HepG2 (cell line): ENCODE data around the gene ARID1A. TPM values are rescaled to one million over a fixed set of nuclear protein-coding genes. Genes with fewer than 3 reads are reported as not detected.

Source experiments
- ATAC-seq: fragments of 200-7000 bp; cut with Tn5 transposase; 3 replicates; pipeline ENCODE4 v1.9.1; 2020; ENCODE audit warnings: mild to moderate bottlenecking, moderate library complexity
- BruUV-seq: library from RNA; stranded (reverse); fragments of 400-500 nt; replicated peaks from 2 replicates; lab custom pipeline; 2021; lab: Mats Ljungman, UMichigan
- CTCF ChIA-PET: fragments of 300-600 bp; formaldehyde crosslinking; extraction: SDS; loops from one replicate; lab custom pipeline; 2021; ENCODE audit warnings: low total read pairs, inconsistent platforms, low intra/inter-chr PET ratio; lab: Yijun Ruan, JAX
- POLR2A ChIA-PET: fragments of 350-600 bp; sonication (Branson Sonifier 250); formaldehyde crosslinking; loops from one replicate; lab custom pipeline; 2020; ENCODE audit warnings: antibody characterized with exemption, inconsistent platforms; lab: Yijun Ruan, JAX
- DNase-seq: peaks from one replicate; pipeline ENCODE4 v3.0.0-alpha.2; 2015; ENCODE audit warnings: low spot score
- FAIRE-seq: peaks from 3 replicates; lab custom pipeline; 2011; peaks lifted over from hg19 to GRCh38; lab: Jason Lieb, UNC
- H2AFZ ChIP-seq: one replicate; pipeline ENCODE4 v1.6.1; 2011; ENCODE audit warnings: low read length, inconsistent platforms
- H3K27ac ChIP-seq: fragments of 300-600 bp; 3 replicates; pipeline ENCODE4 v1.8.0; 2011; ENCODE audit warnings: mixed run types, mild to moderate bottlenecking, mixed read lengths, low read length, inconsistent platforms; ENCODE audit not compliant: insufficient read depth; ENCODE audit errors: extremely low read length
- H3K27me3 ChIP-seq, 2 experiments: fragments of 200-600 bp in 1 of 2; 2 replicates in 1 of 2; 3 replicates in 1 of 2; pipeline versions ENCODE4 v1.6.0 to v1.8.0; 2011; ENCODE audit warnings: low read length in 2 of 2, mild to moderate bottlenecking in 2 of 2, moderate library complexity in 2 of 2, inconsistent platforms in 1 of 2; ENCODE audit not compliant: insufficient read depth in 2 of 2, control insufficient read depth in 1 of 2
- H3K36me3 ChIP-seq, 2 experiments: fragments of 200-600 bp in 1 of 2; replicated peaks in 1 of 2; 2 replicates in 1 of 2; 3 replicates in 1 of 2; pipeline versions ENCODE4 v1.5.1 to v1.8.0; 2011; ENCODE audit warnings: low read length in 2 of 2, inconsistent platforms in 1 of 2; ENCODE audit not compliant: insufficient read depth in 2 of 2, control insufficient read depth in 1 of 2
- H3K4me1 ChIP-seq: 2 replicates; pipeline ENCODE4 v1.5.1; 2012; ENCODE audit warnings: low read length, inconsistent platforms; ENCODE audit not compliant: insufficient read depth
- H3K4me2 ChIP-seq: 2 replicates; pipeline ENCODE4 v1.6.0; 2011; ENCODE audit warnings: low read depth, low read length, inconsistent platforms
- H3K4me3 ChIP-seq, 3 experiments: fragments of 200-600 bp in 1 of 3; sonication (generic), shearing (Covaris generic) in 1 of 3; replicated peaks in 1 of 3; 2 replicates each; pipeline ENCODE4 v1.5.1; 2011 to 2016; ENCODE audit warnings: low read length in 3 of 3, inconsistent platforms in 2 of 3, low read depth in 2 of 3, mild to moderate bottlenecking in 2 of 3, control low read depth in 1 of 3, mixed read lengths in 1 of 3; ENCODE audit not compliant: insufficient read depth in 1 of 3
- H3K79me2 ChIP-seq: one replicate; pipeline ENCODE4 v1.6.1; 2011; ENCODE audit warnings: low read length, inconsistent platforms; ENCODE audit not compliant: insufficient read depth
- H3K9ac ChIP-seq: 2 replicates; pipeline ENCODE4 v1.6.0; 2011; ENCODE audit warnings: mild to moderate bottlenecking, low read depth, low read length, inconsistent platforms; ENCODE audit not compliant: insufficient read depth
- H3K9me3 ChIP-seq: 2 replicates; pipeline ENCODE4 v1.5.1; 2012; ENCODE audit warnings: mild to moderate bottlenecking, low read length
- H4K20me1 ChIP-seq: 2 replicates; pipeline ENCODE4 v1.6.0; 2011; ENCODE audit warnings: inconsistent platforms, mild to moderate bottlenecking, low read length, moderate library complexity; ENCODE audit not compliant: insufficient read depth
- NFE2L2 ChIP-seq: fragments of 150-350 bp; IDR thresholded peaks from 2 replicates; pipeline ENCODE4 v1.6.1; 2014; ENCODE audit warnings: low read length
- RBAK ChIP-seq: sonication (generic); formaldehyde crosslinking; IDR thresholded peaks from 2 replicates; pipeline ENCODE4 v1.5.1; 2020; ENCODE audit warnings: mild to moderate bottlenecking, missing genetic modification reagents
- TEAD2 ChIP-seq: sonication (generic); formaldehyde crosslinking; IDR thresholded peaks from 2 replicates; pipeline ENCODE4 v1.9.0; 2021; ENCODE audit warnings: missing genetic modification reagents
- YEATS2 ChIP-seq: sonication (generic); formaldehyde crosslinking; IDR thresholded peaks from 2 replicates; pipeline ENCODE4 v1.4.0; 2020; ENCODE audit warnings: missing genetic modification reagents, borderline replicate concordance
- ZNF160 ChIP-seq: sonication (generic); formaldehyde crosslinking; IDR thresholded peaks from 2 replicates; pipeline ENCODE4 v1.8.0; 2022; ENCODE audit warnings: mild to moderate bottlenecking, inconsistent platforms, missing genetic modification reagents
- ZNF556 ChIP-seq: sonication (generic); formaldehyde crosslinking; IDR thresholded peaks from 2 replicates; pipeline ENCODE4 v1.4.0; 2020; ENCODE audit warnings: mild to moderate bottlenecking, missing genetic modification reagents, borderline replicate concordance
- ZNF781 ChIP-seq: sonication (generic); formaldehyde crosslinking; IDR thresholded peaks from 2 replicates; pipeline ENCODE4 v1.5.1; 2020; ENCODE audit warnings: borderline replicate concordance, mild to moderate bottlenecking, missing genetic modification reagents; ENCODE audit errors: not compliant biosample characterization
- WGBS: methylation state at CpG from one replicate; pipeline ENCODE4 v1.1.6; 2017; ENCODE audit warnings: low lambda C conversion rate; 5-methylcytosine and 5-hydroxymethylcytosine counted together
- in situ Hi-C: cut with HindIII; loops from 2 replicates; pipeline ENCODE4 v1.10.0; 2017; ENCODE audit warnings: low pct_unique_long_range_greater_than_20kb; ENCODE audit not compliant: extremely low pct_ligation_motif_present
- intact Hi-C: fragments of 100-400 bp; cut with micrococcal nuclease; formaldehyde crosslinking; loops from one replicate; pipeline ENCODE4 v1.10.0; 2022; ENCODE audit not compliant: unreplicated experiment
- polyA plus RNA-seq, 8 experiments: library from polyadenylated mRNA; depleted of rRNA in 3 of 8; stranded (reverse) in 7 of 8; unstranded in 1 of 8; fragments of >200 nt; fragmentation: Illumina TruSeq in 4 of 8; extraction: Trizol in 4 of 8; gene quantifications; 2 replicates each; pipeline versions ENCODE4 v1.2.1 to v1.2.3, GENCODE V29; 2011 to 2016; ENCODE audit warnings: low read depth in 4 of 8, missing spikeins in 1 of 8, mixed read lengths in 1 of 8; ENCODE audit not compliant: insufficient read depth in 1 of 8
- total RNA-seq, 5 experiments: library from RNA; depleted of rRNA; stranded (reverse); fragments of >200 nt; fragmentation: Illumina TruSeq; extraction: Trizol; gene quantifications; 2 replicates each; pipeline ENCODE4 v1.2.3, GENCODE V29; 2016; ENCODE audit warnings: low read depth in 1 of 5

Gene ARID1A
- total and polyA plus RNA-seq, 2 of the 13 experiments (the other 11 are each of a cell fraction or from before 2014, with no cell fraction given), result 11.9 to 15.9 TPM

- in situ Hi-C loops, result no loop called here
- 100% methylated on average over 1 of the region's 1 CpG for WGBS
- intact Hi-C loops, result no loop called here
- Histone ChIP-seq H3K9me3 (no peaks in the 10 kb centered on the region), H3K36me3 (peaks cover 13 to 28% of the 10 kb centered on the region in 2 experiments), H3K9ac (no peak overlapping the region), H2AFZ (no peak overlapping the region), H3K4me2 (no peak overlapping the region), H3K27ac (no peak overlapping the region), H4K20me1 (peaks cover 50% of the 10 kb centered on the region), H3K79me2 (peaks cover 73% of the 10 kb centered on the region), H3K4me1 (peaks cover 53% of the 10 kb centered on the region), H3K27me3 (no peaks in the 10 kb centered on the region), H3K4me3 (no peak overlapping the region)
- ChIA-PET POLR2A (no interaction called here), CTCF (no interaction called here)
- no peak for TF ChIP-seq ZNF160 (CRISPR knock-in tag)
- FAIRE-seq (no peak), DNase-seq (peak; percentile 20), ATAC-seq (no peak)
- BruUV-seq, result no TSS peak
These were observed 31.0 kb downstream of the ARID1A start for GRCh38 chr1:26726784-26727183.

DNA sequence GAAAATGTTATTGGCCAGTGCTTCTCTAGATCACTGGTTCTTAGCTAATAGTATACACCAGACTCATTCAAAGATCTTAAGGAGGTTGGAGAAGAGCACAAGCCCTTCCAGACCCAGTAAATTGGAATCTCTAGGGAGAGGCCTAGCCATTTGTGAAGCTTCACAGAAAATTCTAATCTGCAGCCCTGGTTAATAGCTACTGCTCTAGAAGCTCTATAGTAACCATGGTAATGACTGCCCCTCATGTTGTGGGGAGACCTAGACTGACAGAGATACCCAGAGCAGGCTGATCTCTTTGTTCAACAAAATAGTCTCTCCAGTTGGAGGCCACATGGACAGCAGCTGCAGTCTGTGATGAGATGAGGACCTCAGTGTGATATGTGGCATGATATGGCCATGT, 31.7 kb downstream of the ARID1A start:
- H4K20me1 ChIP-seq, result peaks cover 50% of the 10 kb centered on the region
- no peak overlapping the region for H3K4me3 ChIP-seq
- no peak for DNase-seq
- no peak overlapping the region for H3K4me2 ChIP-seq
- intact Hi-C loops, result no loop called here
- no peak for TF ChIP-seq ZNF556 (CRISPR knock-in tag)
- no peak for TF ChIP-seq NFE2L2
- no peak for TF ChIP-seq YEATS2 (CRISPR knock-in tag)
- no peak for TF ChIP-seq TEAD2 (CRISPR knock-in tag)
- TF ChIP-seq RBAK (CRISPR knock-in tag), result no peak
- TF ChIP-seq ZNF781 (CRISPR knock-in tag), result no peak
- TF ChIP-seq, all 625 proteins: peak for 0
- Histone ChIP-seq H3K36me3 (peaks cover 19 to 35% of the 10 kb centered on the region in 2 experiments), H3K79me2 (peaks cover 67% of the 10 kb centered on the region), H3K4me1 (peaks cover 46% of the 10 kb centered on the region), H3K27me3 (no peaks in the 10 kb centered on the region), H2AFZ (no peak overlapping the region), H3K27ac (no peak overlapping the region), H3K9me3 (no peaks in the 10 kb centered on the region), H3K9ac (no peak overlapping the region)
- FAIRE-seq, result no peak
- BruUV-seq, result no TSS peak
- ATAC-seq, result no peak
- in situ Hi-C loops, result no loop called here
- CTCF ChIA-PET, result no interaction called here
- POLR2A ChIA-PET, result no interaction called here
